A549 (cell line): ENCODE results near the gene CD200R1L. TPM values are rescaled to one million over a fixed set of nuclear protein-coding genes. Genes with fewer than 3 reads are reported as not detected.

Experiments
- ATAC-seq, 2 experiments: fragments of 200-7000 bp in 1 of 2; fragments of >200 bp in 1 of 2; cut with Nextera tagmentation in 1 of 2; cut with Tn5 transposase in 1 of 2; 3 replicates each; pipeline versions ENCODE4 v1.8.0 to v1.9.1; 2018 to 2020; ENCODE audit warnings: mild to moderate bottlenecking in 1 of 2, moderate library complexity in 1 of 2
- CTCF ChIA-PET: fragments of 300-600 bp; sonication (Branson Sonifier 250); formaldehyde crosslinking; extraction: SDS; loops from one replicate; lab custom pipeline; 2021; ENCODE audit warnings: antibody characterized with exemption, inconsistent platforms; lab: Yijun Ruan, JAX
- POLR2A ChIA-PET: fragments of 350-600 bp; formaldehyde crosslinking; extraction: SDS; loops from one replicate; lab custom pipeline; 2021; ENCODE audit warnings: antibody characterized with exemption, inconsistent platforms; lab: Yijun Ruan, JAX
- DNase-seq, 2 experiments: peaks; one replicate each; pipeline versions ENCODE4 v3.0.0 to v3.0.0-alpha.2; 2011 to 2016; ENCODE audit warnings: low read depth in 1 of 2, low spot score in 1 of 2
- FAIRE-seq: peaks from 2 replicates; lab custom pipeline; 2011; peaks lifted over from hg19 to GRCh38; lab: Jason Lieb, UNC
- H3K27ac ChIP-seq, 2 experiments: fragments of >200 bp; sonication (Bioruptor Twin); formaldehyde crosslinking; 3 replicates each; pipeline ENCODE4 v1.5.1; 2016 to 2017
- H3K4me1 ChIP-seq: fragments of >200 bp; sonication (Bioruptor Twin); formaldehyde crosslinking; 3 replicates; pipeline ENCODE4 v1.6.1; 2016
- H3K4me2 ChIP-seq: fragments of >200 bp; sonication (Bioruptor Twin); formaldehyde crosslinking; 3 replicates; pipeline ENCODE4 v1.6.1; 2016
- H3K4me3 ChIP-seq: fragments of >200 bp; sonication (Bioruptor Twin); formaldehyde crosslinking; 3 replicates; pipeline ENCODE4 v1.5.1; 2016
- H3K9me3 ChIP-seq: fragments of >200 bp; sonication (Bioruptor Twin); formaldehyde crosslinking; 3 replicates; pipeline ENCODE4 v1.6.1; 2016
- BHLHE40 ChIP-seq: IDR thresholded peaks from 2 replicates; pipeline ENCODE4 v1.6.1; 2012; ENCODE audit warnings: low read depth, low read length, inconsistent platforms
- CEBPB ChIP-seq, 2 experiments: fragments of >200 bp in 1 of 2; sonication (Bioruptor Twin) in 1 of 2; formaldehyde crosslinking in 1 of 2; IDR thresholded peaks; 2 replicates each; pipeline ENCODE4 v1.6.1; 2012 to 2016
- EHF ChIP-seq: fragments of 250-450 bp; sonication (Bioruptor Pico); IDR thresholded peaks from 2 replicates; pipeline ENCODE4 v1.5.0; 2020; ENCODE audit warnings: mild to moderate bottlenecking
- EP300 ChIP-seq, 2 experiments: fragments of >200 bp; sonication (Bioruptor Twin); formaldehyde crosslinking; IDR thresholded peaks; 2 replicates in 1 of 2; 3 replicates in 1 of 2; pipeline ENCODE4 v1.6.1; 2016 to 2017
- ESRRA ChIP-seq: fragments of 150-350 bp; IDR thresholded peaks from 2 replicates; pipeline ENCODE4 v1.6.1; 2014; ENCODE audit warnings: mild to moderate bottlenecking, low read length, borderline replicate concordance
- FOSL2 ChIP-seq, 2 experiments: fragments of 450-650 bp in 1 of 2; fragments of >200 bp in 1 of 2; sonication (Bioruptor Twin) in 1 of 2; formaldehyde crosslinking; IDR thresholded peaks; 2 replicates each; pipeline versions ENCODE4 v1.5.0 to v1.6.1; 2016 to 2020; ENCODE audit warnings: mild to moderate bottlenecking in 1 of 2, moderate library complexity in 1 of 2
- FOXS1 ChIP-seq: fragments of 250-450 bp; sonication (Bioruptor Pico); IDR thresholded peaks from 2 replicates; pipeline ENCODE4 v1.5.0; 2020; ENCODE audit warnings: mild to moderate bottlenecking, moderate library complexity
- GATA3 ChIP-seq: IDR thresholded peaks from 2 replicates; pipeline ENCODE4 v1.6.1; 2012; ENCODE audit warnings: borderline replicate concordance
- HOXB5 ChIP-seq: fragments of 250-450 bp; sonication (Bioruptor Pico); IDR thresholded peaks from 2 replicates; pipeline ENCODE4 v1.5.0; 2020; ENCODE audit warnings: mild to moderate bottlenecking, moderate library complexity
- JUN ChIP-seq, 2 experiments: fragments of >200 bp; sonication (Bioruptor Twin); formaldehyde crosslinking; IDR thresholded peaks; 2 replicates in 1 of 2; 3 replicates in 1 of 2; pipeline ENCODE4 v1.6.1; 2016 to 2017
- JUNB ChIP-seq: fragments of >200 bp; sonication (Bioruptor Twin); formaldehyde crosslinking; IDR thresholded peaks from 2 replicates; pipeline ENCODE4 v1.6.1; 2016
- NFE2L2 ChIP-seq: fragments of 150-350 bp; conservative IDR thresholded peaks from 2 replicates; pipeline ENCODE4 v1.6.1; 2014; ENCODE audit warnings: low read length
- PHF8 ChIP-seq: fragments of 200-600 bp; sonication (generic); IDR thresholded peaks from 2 replicates; pipeline ENCODE4 v1.6.1; 2016; ENCODE audit warnings: low read depth, mild to moderate bottlenecking, antibody characterized with exemption, moderate library complexity, borderline replicate concordance
- RAD21 ChIP-seq, 2 experiments: fragments of >200 bp in 1 of 2; sonication (Bioruptor Twin) in 1 of 2; formaldehyde crosslinking in 1 of 2; IDR thresholded peaks in 1 of 2; conservative IDR thresholded peaks in 1 of 2; 2 replicates in 1 of 2; 3 replicates in 1 of 2; pipeline ENCODE4 v1.6.1; 2012 to 2018; ENCODE audit warnings: inconsistent platforms in 1 of 2
- RARB ChIP-seq: fragments of 250-450 bp; sonication (Bioruptor Pico); IDR thresholded peaks from 2 replicates; pipeline ENCODE4 v1.8.0; 2021; ENCODE audit warnings: mild to moderate bottlenecking, moderate library complexity
- RCOR1 ChIP-seq: fragments of 150-350 bp; IDR thresholded peaks from 2 replicates; pipeline ENCODE4 v1.6.1; 2014; ENCODE audit warnings: antibody characterized with exemption, low read length, low read depth
- RFX5 ChIP-seq: fragments of 450-650 bp; IDR thresholded peaks from 2 replicates; pipeline ENCODE4 v1.7.1; 2014; ENCODE audit warnings: antibody characterized with exemption, mild to moderate bottlenecking, moderate library complexity
- SMC3 ChIP-seq: fragments of >200 bp; sonication (Bioruptor Twin); formaldehyde crosslinking; IDR thresholded peaks from 3 replicates; pipeline ENCODE4 v1.6.1; 2018; ENCODE audit warnings: inconsistent platforms
- SREBF2 ChIP-seq: fragments of 450-650 bp; IDR thresholded peaks from 2 replicates; pipeline ENCODE4 v1.6.1; 2014; ENCODE audit warnings: mild to moderate bottlenecking, moderate library complexity
- ZC3H11A ChIP-seq: fragments of 450-650 bp; IDR thresholded peaks from 2 replicates; pipeline ENCODE4 v1.6.1; 2014; ENCODE audit warnings: antibody characterized with exemption, mild to moderate bottlenecking
- ZNF302 ChIP-seq: fragments of 250-450 bp; sonication (Bioruptor Pico); IDR thresholded peaks from 2 replicates; pipeline ENCODE4 v1.9.0; 2021; ENCODE audit warnings: inconsistent platforms, mild to moderate bottlenecking, moderate library complexity
- ZSCAN20 ChIP-seq: fragments of 250-450 bp; sonication (Bioruptor Pico); IDR thresholded peaks from 2 replicates; pipeline ENCODE4 v1.8.0; 2022; ENCODE audit warnings: mild to moderate bottlenecking, moderate library complexity
- WGBS: methylation state at CpG from one replicate; pipeline ENCODE4 v1.1.6; 2017; ENCODE audit errors: missing lambda C conversion rate; 5-methylcytosine and 5-hydroxymethylcytosine counted together
- polyA plus RNA-seq, 4 experiments: library from polyadenylated mRNA; depleted of rRNA in 3 of 4; stranded (reverse); fragments of >200 nt; fragmentation: RNase III in 1 of 4; extraction: RNeasy Plus Mini Kit Qiagen cat#74134 plus additional on column Dnase treatment in 1 of 4; gene quantifications; 2 replicates in 3 of 4; 3 replicates in 1 of 4; pipeline ENCODE4 v1.2.3, GENCODE V29; 2011 to 2017
- TF ChIP-seq, protein P1 (sequence below): IDR thresholded peaks from 2 replicates; pipeline ENCODE4 v1.6.1; 2012
- TF ChIP-seq, protein P2 (sequence below): fragments of 150-350 bp; IDR thresholded peaks from 2 replicates; pipeline ENCODE4 v1.6.1; 2014; ENCODE audit warnings: low read depth, mild to moderate bottlenecking, low read length
- TF ChIP-seq, protein P3 (sequence below): fragments of >200 bp; sonication (Bioruptor Twin); formaldehyde crosslinking; IDR thresholded peaks from 3 replicates; pipeline ENCODE4 v1.5.1; 2016

Gene CD200R1L
- polyA plus RNA-seq, 2 of the 4 experiments (the other 2 are of a cell fraction) = 0.10 TPM; not detected in 1

DNA sequence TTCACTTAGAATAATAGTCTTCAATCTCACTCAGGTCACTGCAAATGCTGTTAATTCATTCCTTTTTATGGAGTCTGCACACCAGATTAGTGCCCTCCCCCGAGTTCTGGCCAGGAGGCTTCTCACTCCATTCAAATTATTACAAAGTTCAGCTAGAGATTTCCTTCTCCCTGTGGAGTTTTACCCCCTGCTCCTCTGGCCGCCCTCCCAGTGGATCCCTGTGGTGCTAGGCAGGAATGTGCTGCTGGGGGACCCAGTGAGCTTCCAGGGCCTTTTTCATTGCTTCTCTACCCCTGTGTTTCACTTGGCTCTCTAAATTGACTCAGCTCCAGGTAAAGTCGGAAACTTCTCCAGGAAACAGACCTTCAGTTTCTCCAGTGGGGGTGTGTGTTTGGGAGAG, 42.7 kb upstream of the CD200R1L start:
- Histone ChIP-seq H3K9me3 (peaks cover 5% of the 10 kb centered on the region; the same call in 1 of the 3 replicates), H3K27ac (no peak overlapping the region), H3K4me1 (peaks cover 8% of the 10 kb centered on the region; the same call in 1 of the 3 replicates), H3K4me2 (no peak overlapping the region), H3K4me3 (no peak overlapping the region)
- TF ChIP-seq, protein P1, sequence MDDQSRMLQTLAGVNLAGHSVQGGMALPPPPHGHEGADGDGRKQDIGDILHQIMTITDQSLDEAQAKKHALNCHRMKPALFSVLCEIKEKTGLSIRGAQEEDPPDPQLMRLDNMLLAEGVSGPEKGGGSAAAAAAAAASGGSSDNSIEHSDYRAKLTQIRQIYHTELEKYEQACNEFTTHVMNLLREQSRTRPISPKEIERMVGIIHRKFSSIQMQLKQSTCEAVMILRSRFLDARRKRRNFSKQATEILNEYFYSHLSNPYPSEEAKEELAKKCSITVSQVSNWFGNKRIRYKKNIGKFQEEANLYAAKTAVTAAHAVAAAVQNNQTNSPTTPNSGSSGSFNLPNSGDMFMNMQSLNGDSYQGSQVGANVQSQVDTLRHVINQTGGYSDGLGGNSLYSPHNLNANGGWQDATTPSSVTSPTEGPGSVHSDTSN = no peak
- TF ChIP-seq EHF (CRISPR knock-in tag) (no peak), RFX5 (no peak), RCOR1 (no peak), ESRRA (no peak), NFE2L2 (no peak), SREBF2 (no peak), ZSCAN20 (no peak), HOXB5 (no peak), ZNF302 (CRISPR knock-in tag) (no peak), RAD21 (conservative IDR thresholded peaks at IDR 0.05 in 1 of 2, IDR thresholded peaks at IDR 0.05 in 1 of 2) (no peak)
- TF ChIP-seq, protein P2, sequence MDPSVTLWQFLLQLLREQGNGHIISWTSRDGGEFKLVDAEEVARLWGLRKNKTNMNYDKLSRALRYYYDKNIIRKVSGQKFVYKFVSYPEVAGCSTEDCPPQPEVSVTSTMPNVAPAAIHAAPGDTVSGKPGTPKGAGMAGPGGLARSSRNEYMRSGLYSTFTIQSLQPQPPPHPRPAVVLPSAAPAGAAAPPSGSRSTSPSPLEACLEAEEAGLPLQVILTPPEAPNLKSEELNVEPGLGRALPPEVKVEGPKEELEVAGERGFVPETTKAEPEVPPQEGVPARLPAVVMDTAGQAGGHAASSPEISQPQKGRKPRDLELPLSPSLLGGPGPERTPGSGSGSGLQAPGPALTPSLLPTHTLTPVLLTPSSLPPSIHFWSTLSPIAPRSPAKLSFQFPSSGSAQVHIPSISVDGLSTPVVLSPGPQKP = no peak
- POLR2A ChIA-PET = no interaction called here
- CTCF ChIA-PET = interaction anchor here (1.7 kb wide), 1 partner anchor 12 kb away, joined by 4 read pairs; no protein-coding TSS in a partner anchor
- no peak for DNase-seq
- WGBS = 78% methylated on average over 3 of the region's 3 CpGs
- no peak for ATAC-seq
- no peak for FAIRE-seq

DNA sequence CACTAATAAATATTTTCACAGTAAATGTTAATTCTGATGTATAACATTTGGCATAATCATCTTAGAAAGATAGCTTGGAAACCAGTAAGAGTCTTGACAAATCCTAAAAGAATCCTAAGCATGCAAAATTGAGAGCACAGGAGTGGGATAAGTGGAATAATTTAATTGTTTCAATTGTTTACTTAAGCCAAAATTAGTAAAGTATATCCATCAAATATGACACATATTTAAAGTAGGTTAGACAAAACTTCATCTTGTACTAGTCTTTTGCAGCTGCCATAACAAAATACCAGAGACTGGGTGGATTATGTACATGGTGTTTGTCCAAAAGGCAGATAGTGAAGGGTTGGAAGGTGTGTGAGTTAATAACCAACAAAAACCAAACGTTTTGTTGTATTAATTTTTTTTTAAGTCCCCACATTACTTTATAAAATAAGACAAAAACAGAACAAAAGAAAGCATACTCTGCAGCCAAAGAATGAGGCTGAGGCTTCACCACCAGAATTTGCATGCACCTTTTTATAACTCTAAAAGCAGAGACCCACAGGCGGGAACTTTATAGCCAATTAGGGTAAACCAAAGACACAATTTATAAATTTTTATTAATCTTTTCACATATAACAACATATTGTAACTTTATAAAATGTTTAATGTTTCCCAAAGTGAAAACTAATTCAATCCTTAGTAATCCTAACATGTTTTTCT, 41.9 kb upstream of the CD200R1L start:
- FAIRE-seq (peak; percentile 7), DNase-seq (no peak), ATAC-seq (no peak)
- Histone ChIP-seq H3K4me1 (peaks cover 5% of the 10 kb centered on the region; the same call in 1 of the 3 replicates), H3K27ac (no peak overlapping the region), H3K9me3 (peaks cover 5% of the 10 kb centered on the region; the same call in 1 of the 3 replicates), H3K4me3 (no peak overlapping the region), H3K4me2 (no peak overlapping the region)
- CTCF ChIA-PET = interaction anchor here (0.7 to 1.7 kb wide), 3 partner anchors 10 to 153 kb away, joined by 3 to 4 read pairs (median 4); no protein-coding TSS in a partner anchor
- TF ChIP-seq RARB (CRISPR knock-in tag) = no peak
- TF ChIP-seq GATA3 = no peak
- no peak for TF ChIP-seq ESRRA
- no peak for TF ChIP-seq RFX5
- TF ChIP-seq, protein P1 = no peak
- TF ChIP-seq ZC3H11A = no peak
- no peak for TF ChIP-seq SMC3
- TF ChIP-seq ZNF302 (CRISPR knock-in tag) = no peak
- no peak for TF ChIP-seq BHLHE40
- TF ChIP-seq EP300 (IDR thresholded peaks at IDR 0.05) = no peak
- TF ChIP-seq ZSCAN20 = no peak
- TF ChIP-seq CEBPB (IDR thresholded peaks at IDR 0.05) = no peak
- no peak for TF ChIP-seq RCOR1
- TF ChIP-seq FOXS1 (CRISPR knock-in tag) = no peak
- TF ChIP-seq JUNB = no peak
- no peak for TF ChIP-seq JUN (IDR thresholded peaks at IDR 0.05)
- TF ChIP-seq NFE2L2 = no peak
- TF ChIP-seq PHF8 = no peak
- TF ChIP-seq, protein P3, sequence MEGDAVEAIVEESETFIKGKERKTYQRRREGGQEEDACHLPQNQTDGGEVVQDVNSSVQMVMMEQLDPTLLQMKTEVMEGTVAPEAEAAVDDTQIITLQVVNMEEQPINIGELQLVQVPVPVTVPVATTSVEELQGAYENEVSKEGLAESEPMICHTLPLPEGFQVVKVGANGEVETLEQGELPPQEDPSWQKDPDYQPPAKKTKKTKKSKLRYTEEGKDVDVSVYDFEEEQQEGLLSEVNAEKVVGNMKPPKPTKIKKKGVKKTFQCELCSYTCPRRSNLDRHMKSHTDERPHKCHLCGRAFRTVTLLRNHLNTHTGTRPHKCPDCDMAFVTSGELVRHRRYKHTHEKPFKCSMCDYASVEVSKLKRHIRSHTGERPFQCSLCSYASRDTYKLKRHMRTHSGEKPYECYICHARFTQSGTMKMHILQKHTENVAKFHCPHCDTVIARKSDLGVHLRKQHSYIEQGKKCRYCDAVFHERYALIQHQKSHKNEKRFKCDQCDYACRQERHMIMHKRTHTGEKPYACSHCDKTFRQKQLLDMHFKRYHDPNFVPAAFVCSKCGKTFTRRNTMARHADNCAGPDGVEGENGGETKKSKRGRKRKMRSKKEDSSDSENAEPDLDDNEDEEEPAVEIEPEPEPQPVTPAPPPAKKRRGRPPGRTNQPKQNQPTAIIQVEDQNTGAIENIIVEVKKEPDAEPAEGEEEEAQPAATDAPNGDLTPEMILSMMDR = no peak
- TF ChIP-seq FOSL2 (IDR thresholded peaks at IDR 0.05) = no peak
- TF ChIP-seq FOSL2 (CRISPR knock-in tag; IDR thresholded peaks at IDR 0.05) = no peak
- WGBS = 46% methylated on average over 2 of the region's 2 CpGs
- POLR2A ChIA-PET = no interaction called here
